GM20000 (cell line): Measurements from ENCODE around the gene NME4.
A peak's percentile ranks its signal among the peaks of the same experiment; 100 is the strongest.

Experiments
- DNase-seq: peaks from one replicate; pipeline ENCODE4 v3.0.0; 2012; ENCODE audit warnings: low spot score
- TF ChIP-seq, protein P1 (sequence below): IDR thresholded peaks from 2 replicates; pipeline ENCODE4 v1.5.1; 2012; ENCODE audit warnings: mild to moderate bottlenecking, control low read depth; ENCODE audit errors: extremely low read depth, missing control alignments

NME4 gene

DNA sequence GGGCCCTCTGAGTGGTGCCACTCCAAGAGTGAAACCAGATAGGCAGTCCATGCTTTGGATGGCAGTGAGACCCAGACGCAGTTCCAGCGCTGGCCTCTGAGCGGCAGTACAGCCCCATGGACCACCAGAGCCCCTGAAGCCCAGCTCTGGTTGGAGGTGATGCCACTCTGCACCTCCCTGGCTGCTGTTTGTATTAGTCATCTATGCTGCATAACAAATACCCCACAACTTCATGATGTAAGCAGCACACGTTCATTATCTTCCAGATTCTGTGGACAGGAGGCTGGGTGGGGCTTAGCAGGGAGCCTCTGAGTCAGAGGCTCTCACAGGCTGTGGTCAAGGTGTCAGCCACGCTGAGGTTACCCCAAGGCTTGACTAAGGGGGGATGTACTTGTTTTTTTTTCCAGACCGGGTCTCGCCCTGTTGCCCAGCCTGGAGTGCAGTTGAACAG, 5.1 kb upstream of the NME4 start:
- peak; percentile 67 for DNase-seq
- TF ChIP-seq, protein P1, sequence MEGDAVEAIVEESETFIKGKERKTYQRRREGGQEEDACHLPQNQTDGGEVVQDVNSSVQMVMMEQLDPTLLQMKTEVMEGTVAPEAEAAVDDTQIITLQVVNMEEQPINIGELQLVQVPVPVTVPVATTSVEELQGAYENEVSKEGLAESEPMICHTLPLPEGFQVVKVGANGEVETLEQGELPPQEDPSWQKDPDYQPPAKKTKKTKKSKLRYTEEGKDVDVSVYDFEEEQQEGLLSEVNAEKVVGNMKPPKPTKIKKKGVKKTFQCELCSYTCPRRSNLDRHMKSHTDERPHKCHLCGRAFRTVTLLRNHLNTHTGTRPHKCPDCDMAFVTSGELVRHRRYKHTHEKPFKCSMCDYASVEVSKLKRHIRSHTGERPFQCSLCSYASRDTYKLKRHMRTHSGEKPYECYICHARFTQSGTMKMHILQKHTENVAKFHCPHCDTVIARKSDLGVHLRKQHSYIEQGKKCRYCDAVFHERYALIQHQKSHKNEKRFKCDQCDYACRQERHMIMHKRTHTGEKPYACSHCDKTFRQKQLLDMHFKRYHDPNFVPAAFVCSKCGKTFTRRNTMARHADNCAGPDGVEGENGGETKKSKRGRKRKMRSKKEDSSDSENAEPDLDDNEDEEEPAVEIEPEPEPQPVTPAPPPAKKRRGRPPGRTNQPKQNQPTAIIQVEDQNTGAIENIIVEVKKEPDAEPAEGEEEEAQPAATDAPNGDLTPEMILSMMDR = peak; percentile 42

DNA sequence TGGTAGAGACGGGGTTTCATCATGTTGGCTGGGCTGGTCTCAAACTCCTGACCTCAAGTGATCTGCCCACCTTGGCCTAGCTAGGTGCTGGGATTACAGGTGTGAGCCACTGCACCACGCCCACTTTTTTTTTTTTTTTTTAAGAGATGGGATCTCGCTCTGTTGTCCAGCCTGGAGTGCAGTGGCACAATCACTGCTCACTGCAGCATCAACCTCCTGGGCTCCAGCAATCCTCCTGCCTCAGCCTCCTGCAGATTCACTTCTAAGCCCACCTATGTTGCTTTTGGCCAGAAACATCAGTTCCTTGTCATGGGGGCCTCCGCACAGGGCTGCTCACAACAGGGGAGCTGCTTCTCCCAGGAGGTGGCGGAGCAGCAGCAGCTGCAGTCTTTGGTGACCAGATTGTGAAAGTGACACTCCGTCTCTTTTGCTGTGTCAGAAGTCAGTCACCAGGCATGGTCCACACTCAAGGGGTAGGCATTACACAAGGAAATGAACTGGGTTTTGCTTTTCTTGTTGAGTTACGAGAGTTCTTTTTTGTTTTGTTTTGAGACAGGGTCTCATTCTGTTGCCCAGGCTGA, 4.5 kb upstream of the NME4 start:
- DNase-seq = no peak
- TF ChIP-seq, protein P1 = no peak

DNA sequence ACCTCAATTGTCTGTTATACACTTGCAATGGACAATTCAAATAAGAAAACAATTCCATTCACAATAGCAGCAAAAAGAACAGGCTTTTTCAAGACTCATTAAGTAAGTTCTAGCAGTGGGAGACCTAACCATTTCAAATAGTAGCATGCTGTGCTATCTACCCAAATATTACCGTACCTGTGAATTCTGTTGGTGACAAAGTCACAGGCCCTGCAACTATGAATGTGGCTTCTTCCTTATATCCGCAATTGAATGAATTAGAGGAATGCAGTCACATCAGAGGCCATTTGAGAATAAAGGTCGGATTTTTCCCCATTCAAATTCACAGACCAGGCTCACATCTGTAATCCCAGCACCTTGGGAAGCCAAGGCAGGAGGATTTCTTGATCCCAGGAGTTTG, 800 bp upstream of the NME4 start:
- DNase-seq = no peak
- TF ChIP-seq, protein P1 = no peak

DNA sequence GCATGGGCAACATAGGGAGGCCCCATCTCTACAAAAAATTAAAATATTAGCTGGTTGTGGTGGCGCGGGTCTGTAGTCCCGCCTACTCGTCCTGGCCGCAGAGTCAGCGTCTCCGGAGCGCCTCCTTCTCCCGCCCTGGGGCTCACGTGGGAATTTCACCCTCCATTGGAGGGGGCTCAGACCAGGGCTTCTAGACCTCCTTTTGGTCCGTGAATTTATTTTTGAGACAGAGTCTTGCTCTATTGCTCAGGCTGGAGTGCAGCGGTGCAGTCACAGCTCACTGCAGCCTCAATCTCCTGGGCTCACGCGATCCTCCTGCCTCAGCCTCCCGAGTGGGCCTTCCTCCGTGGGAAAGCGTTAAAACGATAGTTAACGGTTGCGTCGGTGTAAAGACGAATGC, 394 bp upstream of the NME4 start:
- peak; percentile 64 for DNase-seq
- TF ChIP-seq, protein P1 = no peak

DNA sequence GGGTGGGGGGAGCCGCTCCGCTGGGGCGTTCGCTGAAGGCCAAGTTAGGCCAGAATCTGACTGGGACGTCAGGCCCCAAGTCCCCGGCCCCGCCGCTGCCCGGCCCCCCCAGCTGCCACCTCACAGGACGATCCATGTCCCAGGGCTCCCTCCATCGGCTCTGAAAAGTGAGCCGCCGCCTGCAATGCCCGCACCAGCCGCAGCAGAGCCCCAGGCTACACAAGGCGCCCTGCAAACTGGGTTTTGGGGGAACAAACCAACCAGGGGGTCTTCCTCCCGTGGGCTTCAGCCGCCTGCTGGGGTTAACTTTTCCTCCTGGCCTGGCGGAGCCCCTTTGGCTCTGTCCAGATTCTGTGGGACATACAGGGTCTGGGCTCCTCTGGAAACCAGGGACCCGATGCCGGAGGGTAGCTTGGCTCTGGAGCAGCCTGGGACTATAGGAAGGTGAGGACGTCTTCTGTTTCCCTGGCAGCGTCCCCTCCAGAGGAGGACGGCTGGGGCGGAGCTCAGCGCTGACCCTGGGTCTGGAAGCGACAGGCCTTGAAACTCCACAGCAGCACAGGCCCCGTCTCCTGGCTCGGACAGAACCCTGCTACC, 835 bp downstream of the NME4 start:
- TF ChIP-seq, protein P1 = no peak
- peak; percentile 78 for DNase-seq

DNA sequence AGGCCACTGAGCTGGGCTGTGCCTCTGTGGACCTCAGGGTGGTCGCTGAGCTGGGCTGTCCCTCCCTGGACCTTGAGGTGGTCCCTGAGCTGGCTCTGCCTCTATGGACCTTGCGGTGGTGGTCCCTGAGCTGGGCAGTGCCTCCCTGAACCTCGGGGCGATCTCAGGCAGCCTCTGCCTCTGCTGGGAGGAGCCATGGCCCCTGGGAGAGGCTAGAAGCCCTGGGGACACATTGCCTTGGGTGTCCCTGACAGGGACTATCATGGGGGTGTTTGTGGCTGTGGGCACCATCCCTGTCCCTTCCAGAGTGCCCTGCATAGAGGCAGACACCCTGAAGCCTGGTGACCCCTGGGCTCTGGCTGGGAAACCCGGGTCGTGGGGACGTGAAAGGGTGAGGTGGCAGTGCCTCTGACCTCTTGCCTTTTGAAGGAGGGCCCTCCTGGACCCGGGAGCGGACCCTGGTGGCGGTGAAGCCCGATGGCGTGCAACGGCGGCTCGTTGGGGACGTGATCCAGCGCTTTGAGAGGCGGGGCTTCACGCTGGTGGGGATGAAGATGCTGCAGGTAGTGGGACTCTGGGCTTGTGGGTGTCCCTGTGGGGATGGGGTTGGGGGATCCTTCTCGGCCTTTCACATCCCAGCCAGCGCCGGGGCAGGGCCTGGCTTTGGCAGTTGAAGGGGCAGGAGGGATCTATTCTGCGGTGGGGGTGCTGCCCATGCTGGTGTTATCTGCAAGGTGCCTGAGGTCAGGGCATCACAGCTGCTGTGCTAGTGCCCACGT, 1.8 kb downstream of the NME4 start:
- TF ChIP-seq, protein P1 = no peak
- no peak for DNase-seq
